ENCODE results near the gene LRMDA. TPM values are rescaled to one million over a fixed set of nuclear protein-coding genes. Genes with fewer than 3 reads are reported as not detected.

The LRMDA gene
- total RNA-seq, 2 experiments from 2014 or later = not detected

DNA sequence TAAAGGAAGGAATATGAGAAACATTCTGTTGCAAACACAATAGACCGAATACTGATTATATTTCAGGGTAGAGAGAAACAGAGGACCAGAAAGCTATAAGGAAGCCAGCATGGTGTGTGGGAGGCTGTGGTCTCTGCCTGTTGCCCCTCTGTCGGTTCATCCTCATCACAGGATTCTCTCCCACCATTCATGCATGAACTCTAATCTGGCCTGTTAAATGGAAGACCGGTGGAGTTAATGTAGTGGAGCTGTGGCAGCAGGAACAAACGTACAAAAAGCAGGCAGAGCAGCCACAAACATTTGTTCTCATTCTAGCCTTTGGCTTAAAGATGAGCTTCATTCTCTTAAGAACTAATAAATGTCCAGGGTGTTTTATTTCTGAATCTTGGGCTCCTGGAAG, 902.4 kb downstream of the LRMDA start:
- CTCF ChIA-PET = no interaction called here
- Histone ChIP-seq H3K9me3 (ENCODE audit: control insufficient read depth in 1 of 2, insufficient read depth in 1 of 2, low read length in 2 of 2) (no peaks in the 10 kb centered on the region), H3K36me3 (ENCODE audit: insufficient read depth, low read length) (no peaks in the 10 kb centered on the region), H3K4me1 (ENCODE audit: insufficient read depth, low read length) (no peaks in the 10 kb centered on the region), H3K4me3 (ENCODE audit: low read length) (no peak overlapping the region), H3K27me3 (ENCODE audit: control insufficient read depth in 1 of 2, insufficient read depth in 2 of 2, low read length in 2 of 2) (no peaks in the 10 kb centered on the region), H3K27ac (ENCODE audit: low read depth in 1 of 2, low read length in 2 of 2) (no peak overlapping the region)
- no peak overlapping the region for H3K4me3 Mint-ChIP-seq
- H3K9me3 Mint-ChIP-seq = no peaks in the 10 kb centered on the region
- TF ChIP-seq, protein P1, sequence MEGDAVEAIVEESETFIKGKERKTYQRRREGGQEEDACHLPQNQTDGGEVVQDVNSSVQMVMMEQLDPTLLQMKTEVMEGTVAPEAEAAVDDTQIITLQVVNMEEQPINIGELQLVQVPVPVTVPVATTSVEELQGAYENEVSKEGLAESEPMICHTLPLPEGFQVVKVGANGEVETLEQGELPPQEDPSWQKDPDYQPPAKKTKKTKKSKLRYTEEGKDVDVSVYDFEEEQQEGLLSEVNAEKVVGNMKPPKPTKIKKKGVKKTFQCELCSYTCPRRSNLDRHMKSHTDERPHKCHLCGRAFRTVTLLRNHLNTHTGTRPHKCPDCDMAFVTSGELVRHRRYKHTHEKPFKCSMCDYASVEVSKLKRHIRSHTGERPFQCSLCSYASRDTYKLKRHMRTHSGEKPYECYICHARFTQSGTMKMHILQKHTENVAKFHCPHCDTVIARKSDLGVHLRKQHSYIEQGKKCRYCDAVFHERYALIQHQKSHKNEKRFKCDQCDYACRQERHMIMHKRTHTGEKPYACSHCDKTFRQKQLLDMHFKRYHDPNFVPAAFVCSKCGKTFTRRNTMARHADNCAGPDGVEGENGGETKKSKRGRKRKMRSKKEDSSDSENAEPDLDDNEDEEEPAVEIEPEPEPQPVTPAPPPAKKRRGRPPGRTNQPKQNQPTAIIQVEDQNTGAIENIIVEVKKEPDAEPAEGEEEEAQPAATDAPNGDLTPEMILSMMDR (IDR thresholded peaks at IDR 0.05) = no peak
- POLR2A ChIA-PET = no interaction called here
- no peaks in the 10 kb centered on the region for H3K36me3 Mint-ChIP-seq (ENCODE audit: low read depth)
- intact Hi-C loops (cut with DNase I, micrococcal nuclease) = no loop called here
- H3K27ac Mint-ChIP-seq = no peak overlapping the region
- H3K4me1 Mint-ChIP-seq (ENCODE audit: low read depth) = no peaks in the 10 kb centered on the region
- ATAC-seq (ENCODE audit: poor library complexity) = no peak
- DNase-seq = no peak
- H3K27me3 Mint-ChIP-seq = no peaks in the 10 kb centered on the region

DNA sequence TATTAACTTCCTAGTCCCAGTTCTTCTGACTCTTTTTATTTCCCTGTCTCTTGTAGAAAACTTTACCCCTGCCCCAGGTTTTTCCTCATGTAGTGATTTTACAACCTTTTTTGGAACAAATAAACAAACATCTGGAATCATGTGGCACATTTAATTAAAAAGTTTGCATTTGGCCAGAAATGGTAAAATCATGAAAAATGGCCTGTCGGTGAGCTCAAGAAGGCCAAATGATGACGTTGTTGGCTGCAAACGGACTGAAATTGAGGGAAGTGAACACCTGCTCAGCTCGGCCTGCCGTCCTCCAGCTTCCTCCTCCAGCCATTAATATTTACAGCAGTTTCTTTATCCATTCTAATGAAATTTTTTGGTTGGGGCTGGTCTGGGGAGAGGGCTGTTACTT, 902.8 kb downstream of the LRMDA start:
- Histone ChIP-seq H3K9me3 (ENCODE audit: control insufficient read depth in 1 of 2, insufficient read depth in 1 of 2, low read length in 2 of 2) (no peaks in the 10 kb centered on the region), H3K27ac (ENCODE audit: low read depth in 1 of 2, low read length in 2 of 2) (no peak overlapping the region), H3K27me3 (ENCODE audit: control insufficient read depth in 1 of 2, insufficient read depth in 2 of 2, low read length in 2 of 2) (no peaks in the 10 kb centered on the region), H3K4me1 (ENCODE audit: insufficient read depth, low read length) (no peaks in the 10 kb centered on the region), H3K36me3 (ENCODE audit: insufficient read depth, low read length) (no peaks in the 10 kb centered on the region), H3K4me3 (ENCODE audit: low read length) (no peak overlapping the region)
- intact Hi-C loops (cut with DNase I, micrococcal nuclease) = no loop called here
- CTCF ChIA-PET = no interaction called here
- POLR2A ChIA-PET = no interaction called here
- Mint-ChIP-seq H3K4me3 (no peak overlapping the region), H3K9me3 (no peaks in the 10 kb centered on the region), H3K36me3 (ENCODE audit: low read depth) (no peaks in the 10 kb centered on the region), H3K27ac (no peak overlapping the region), H3K27me3 (no peaks in the 10 kb centered on the region), H3K4me1 (ENCODE audit: low read depth) (no peaks in the 10 kb centered on the region)
- TF ChIP-seq, protein P1 (IDR thresholded peaks at IDR 0.05) = no peak
- DNase-seq = no peak
- no peak for ATAC-seq (ENCODE audit: poor library complexity)

DNA sequence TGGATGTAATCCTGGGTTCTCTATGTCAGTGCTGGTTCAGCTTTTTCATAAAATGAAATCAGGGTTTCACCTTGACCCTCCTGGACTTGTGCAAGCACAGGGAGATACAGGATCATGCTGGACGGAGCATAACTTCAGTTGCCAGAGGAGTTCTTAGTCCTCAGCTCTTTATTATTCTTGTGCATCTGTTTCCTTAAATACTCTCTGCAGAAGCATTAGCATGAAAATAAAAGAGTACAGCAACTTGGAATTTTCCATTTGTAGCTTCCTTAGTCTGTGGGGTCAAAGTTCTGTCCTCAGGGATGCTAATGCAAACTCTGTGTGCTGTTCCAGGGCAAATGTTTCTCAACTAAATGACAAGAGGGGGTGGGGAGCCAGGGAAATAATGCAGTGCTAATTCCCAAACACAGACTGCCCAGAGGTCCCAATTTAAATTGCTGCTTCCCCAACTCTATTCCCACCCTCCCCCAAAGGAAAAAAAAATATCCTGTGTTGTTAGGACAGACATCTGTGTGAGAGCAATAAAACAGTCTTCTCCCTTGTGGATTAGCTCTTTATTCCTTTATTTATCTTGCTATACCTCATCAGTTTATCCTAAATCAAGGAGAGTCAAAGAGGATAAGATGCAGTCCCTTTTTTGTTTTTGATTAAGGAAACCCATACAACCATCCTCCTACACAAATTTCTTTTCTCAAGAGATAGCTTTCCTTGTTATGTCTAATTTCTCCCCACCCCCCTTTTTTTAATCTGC, 905.0 kb downstream of the LRMDA start:
- Mint-ChIP-seq H3K27ac (no peak overlapping the region), H3K27me3 (no peaks in the 10 kb centered on the region), H3K36me3 (ENCODE audit: low read depth) (no peaks in the 10 kb centered on the region), H3K4me1 (ENCODE audit: low read depth) (no peaks in the 10 kb centered on the region), H3K4me3 (no peak overlapping the region), H3K9me3 (no peaks in the 10 kb centered on the region)
- TF ChIP-seq, protein P1 (IDR thresholded peaks at IDR 0.05) = no peak
- CTCF ChIA-PET = no interaction called here
- Histone ChIP-seq H3K9me3 (ENCODE audit: control insufficient read depth in 1 of 2, insufficient read depth in 1 of 2, low read length in 2 of 2) (no peaks in the 10 kb centered on the region), H3K27me3 (ENCODE audit: control insufficient read depth in 1 of 2, insufficient read depth in 2 of 2, low read length in 2 of 2) (no peaks in the 10 kb centered on the region), H3K4me3 (ENCODE audit: low read length) (no peak overlapping the region), H3K4me1 (ENCODE audit: insufficient read depth, low read length) (no peaks in the 10 kb centered on the region), H3K36me3 (ENCODE audit: insufficient read depth, low read length) (no peaks in the 10 kb centered on the region), H3K27ac (ENCODE audit: low read depth in 1 of 2, low read length in 2 of 2) (no peak overlapping the region)
- POLR2A ChIA-PET = no interaction called here
- DNase-seq = no peak
- no peak for ATAC-seq (ENCODE audit: poor library complexity)
- intact Hi-C loops (cut with DNase I, micrococcal nuclease) = no loop called here
